Smooth muscle cell of the umbilical artery (primary cell): Measurements from ENCODE around the gene CYLC1. TPM values are rescaled to one million over a fixed set of nuclear protein-coding genes. Genes with fewer than 3 reads are reported as not detected.

ENCODE experiments used
- total RNA-seq: library from RNA; depleted of rRNA; stranded (reverse); fragments of >200 nt; gene quantifications from 2 replicates; pipeline ENCODE4 v1.2.3, GENCODE V29; 2014

Gene CYLC1
- total RNA-seq = not detected in 2 replicates

GRCh38 chrX:83860846-83861245 lies at the start of gene CYLC1:
Gene CYLC1, plus strand, starts transcription at chrX:83861146. Its CDS starts 37 bp downstream, at chrX:83861183.

